ENCODE results near the gene MOB3B.

DNA sequence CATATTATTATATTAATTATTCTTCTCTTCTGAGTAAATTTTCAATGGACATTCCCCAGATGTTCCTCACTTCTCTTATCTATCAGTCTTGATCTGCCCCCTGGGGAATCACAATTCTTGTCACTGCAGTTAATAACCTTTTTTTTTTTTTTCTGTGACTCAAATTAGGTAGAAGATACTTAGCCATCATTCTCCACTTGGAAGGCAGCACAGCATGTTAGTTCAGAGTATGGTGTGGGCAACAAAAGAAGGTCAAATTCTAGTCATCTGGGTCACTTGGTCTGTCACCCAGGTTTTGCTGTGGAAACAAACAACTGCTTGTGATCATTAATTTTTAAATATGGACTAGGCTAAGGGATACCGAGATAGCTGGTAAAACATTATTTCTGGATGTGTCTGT, 8.1 kb upstream of the MOB3B start:
- TF ChIP-seq, protein P1, sequence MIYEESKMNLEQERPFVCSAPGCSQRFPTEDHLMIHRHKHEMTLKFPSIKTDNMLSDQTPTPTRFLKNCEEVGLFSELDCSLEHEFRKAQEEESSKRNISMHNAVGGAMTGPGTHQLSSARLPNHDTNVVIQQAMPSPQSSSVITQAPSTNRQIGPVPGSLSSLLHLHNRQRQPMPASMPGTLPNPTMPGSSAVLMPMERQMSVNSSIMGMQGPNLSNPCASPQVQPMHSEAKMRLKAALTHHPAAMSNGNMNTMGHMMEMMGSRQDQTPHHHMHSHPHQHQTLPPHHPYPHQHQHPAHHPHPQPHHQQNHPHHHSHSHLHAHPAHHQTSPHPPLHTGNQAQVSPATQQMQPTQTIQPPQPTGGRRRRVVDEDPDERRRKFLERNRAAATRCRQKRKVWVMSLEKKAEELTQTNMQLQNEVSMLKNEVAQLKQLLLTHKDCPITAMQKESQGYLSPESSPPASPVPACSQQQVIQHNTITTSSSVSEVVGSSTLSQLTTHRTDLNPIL (CRISPR knock-in tag; IDR thresholded peaks at IDR 0.05; ENCODE audit: low read depth): no peak
- TF ChIP-seq ZNF565 (CRISPR knock-in tag; conservative IDR thresholded peaks at IDR 0.05; ENCODE audit: low read depth) (no peak), ESRRG (CRISPR knock-in tag; IDR thresholded peaks at IDR 0.05) (no peak), ZNF8 (CRISPR knock-in tag; IDR thresholded peaks at IDR 0.05) (no peak), ARNTL (CRISPR knock-in tag; IDR thresholded peaks at IDR 0.05; ENCODE audit: borderline replicate concordance, low read depth) (no peak), ISL1 (CRISPR knock-in tag; IDR thresholded peaks at IDR 0.05) (no peak), ZC3H10 (CRISPR knock-in tag; IDR thresholded peaks at IDR 0.05) (no peak), PPARA (CRISPR knock-in tag; IDR thresholded peaks at IDR 0.05; ENCODE audit: borderline replicate concordance) (no peak), ZFP30 (CRISPR knock-in tag; IDR thresholded peaks at IDR 0.05) (no peak), ZFP3 (CRISPR knock-in tag; IDR thresholded peaks at IDR 0.05) (no peak), GLIS3 (CRISPR knock-in tag; IDR thresholded peaks at IDR 0.05) (no peak)
- TF ChIP-seq, protein P2, sequence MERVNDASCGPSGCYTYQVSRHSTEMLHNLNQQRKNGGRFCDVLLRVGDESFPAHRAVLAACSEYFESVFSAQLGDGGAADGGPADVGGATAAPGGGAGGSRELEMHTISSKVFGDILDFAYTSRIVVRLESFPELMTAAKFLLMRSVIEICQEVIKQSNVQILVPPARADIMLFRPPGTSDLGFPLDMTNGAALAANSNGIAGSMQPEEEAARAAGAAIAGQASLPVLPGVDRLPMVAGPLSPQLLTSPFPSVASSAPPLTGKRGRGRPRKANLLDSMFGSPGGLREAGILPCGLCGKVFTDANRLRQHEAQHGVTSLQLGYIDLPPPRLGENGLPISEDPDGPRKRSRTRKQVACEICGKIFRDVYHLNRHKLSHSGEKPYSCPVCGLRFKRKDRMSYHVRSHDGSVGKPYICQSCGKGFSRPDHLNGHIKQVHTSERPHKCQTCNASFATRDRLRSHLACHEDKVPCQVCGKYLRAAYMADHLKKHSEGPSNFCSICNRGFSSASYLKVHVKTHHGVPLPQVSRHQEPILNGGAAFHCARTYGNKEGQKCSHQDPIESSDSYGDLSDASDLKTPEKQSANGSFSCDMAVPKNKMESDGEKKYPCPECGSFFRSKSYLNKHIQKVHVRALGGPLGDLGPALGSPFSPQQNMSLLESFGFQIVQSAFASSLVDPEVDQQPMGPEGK (CRISPR knock-in tag; IDR thresholded peaks at IDR 0.05; ENCODE audit: borderline replicate concordance): no peak
- TF ChIP-seq, protein P3, sequence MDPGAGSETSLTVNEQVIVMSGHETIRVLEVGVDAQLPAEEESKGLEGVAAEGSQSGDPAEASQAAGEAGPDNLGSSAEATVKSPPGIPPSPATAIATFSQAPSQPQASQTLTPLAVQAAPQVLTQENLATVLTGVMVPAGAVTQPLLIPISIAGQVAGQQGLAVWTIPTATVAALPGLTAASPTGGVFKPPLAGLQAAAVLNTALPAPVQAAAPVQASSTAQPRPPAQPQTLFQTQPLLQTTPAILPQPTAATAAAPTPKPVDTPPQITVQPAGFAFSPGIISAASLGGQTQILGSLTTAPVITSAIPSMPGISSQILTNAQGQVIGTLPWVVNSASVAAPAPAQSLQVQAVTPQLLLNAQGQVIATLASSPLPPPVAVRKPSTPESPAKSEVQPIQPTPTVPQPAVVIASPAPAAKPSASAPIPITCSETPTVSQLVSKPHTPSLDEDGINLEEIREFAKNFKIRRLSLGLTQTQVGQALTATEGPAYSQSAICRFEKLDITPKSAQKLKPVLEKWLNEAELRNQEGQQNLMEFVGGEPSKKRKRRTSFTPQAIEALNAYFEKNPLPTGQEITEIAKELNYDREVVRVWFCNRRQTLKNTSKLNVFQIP (CRISPR knock-in tag; IDR thresholded peaks at IDR 0.05; ENCODE audit: borderline replicate concordance, low read depth): no peak

Measured in SK-N-SH treated with all-trans-retinoic acid at 6 μM for 48 hours (cell line).